Mucosa of stomach (tissue), 1 donor: ENCODE data around the gene JHY.

Source experiments
- H3K27me3 ChIP-seq: one replicate; pipeline ENCODE4 v1.7.0; 2013; ENCODE audit warnings: mild to moderate bottlenecking, low read length; ENCODE audit not compliant: control insufficient read depth, insufficient read depth
- H3K36me3 ChIP-seq: one replicate; pipeline ENCODE4 v1.7.0; 2013; ENCODE audit warnings: low read length; ENCODE audit not compliant: control insufficient read depth, insufficient read depth
- H3K4me1 ChIP-seq: one replicate; pipeline ENCODE4 v1.7.0; 2013; ENCODE audit warnings: mild to moderate bottlenecking, low read length; ENCODE audit not compliant: control insufficient read depth, insufficient read depth
- H3K4me3 ChIP-seq: one replicate; pipeline ENCODE4 v1.7.0; 2013; ENCODE audit warnings: low read length
- H3K9ac ChIP-seq: one replicate; pipeline ENCODE4 v1.7.0; 2013; ENCODE audit warnings: mild to moderate bottlenecking, low read length, moderate library complexity
- H3K9me3 ChIP-seq: one replicate; pipeline ENCODE4 v1.7.0; 2013; ENCODE audit warnings: mild to moderate bottlenecking, low read length, moderate library complexity; ENCODE audit not compliant: control insufficient read depth
- donor health status: Pancreatic carcinoma.

Gene JHY

DNA sequence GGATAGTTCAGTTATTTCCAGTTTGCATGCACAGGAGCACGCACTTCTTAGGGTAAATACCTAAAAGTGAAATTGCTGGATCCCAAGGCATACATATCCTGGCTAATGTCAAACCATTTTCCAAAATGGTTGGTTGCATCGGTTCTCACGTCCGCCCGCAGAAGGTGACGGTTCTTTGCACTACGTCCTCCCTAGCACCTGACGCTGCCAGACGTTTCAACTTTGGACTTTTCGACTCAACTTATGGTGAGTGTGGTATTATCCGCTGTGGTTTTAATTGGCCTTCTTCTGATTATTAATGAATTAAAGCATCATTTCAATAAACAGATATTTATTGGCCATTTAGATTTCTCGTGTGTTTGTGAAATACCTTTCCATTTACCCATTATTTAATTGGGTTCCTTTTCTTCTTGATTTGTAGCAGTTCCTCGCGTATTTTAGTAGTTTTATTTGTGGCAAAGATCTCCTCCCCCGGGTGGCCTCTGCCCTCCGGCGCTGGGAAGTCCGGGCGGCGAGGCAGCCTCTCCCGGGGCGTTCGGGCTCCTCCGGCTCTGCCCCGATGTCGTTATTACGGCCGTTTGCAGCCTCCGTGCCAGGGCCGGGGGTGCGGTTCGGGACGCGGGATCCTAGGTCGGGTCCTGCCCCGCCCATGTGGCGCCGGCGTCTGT lies at the start of gene JHY:
JHY (plus strand) TSS at position 571 of the 668 bp plus-strand sequence. CDS start 3,091 bp downstream, outside the sequence.
- Histone ChIP-seq H3K4me1 (peaks cover 8% of the 10 kb centered on the region), H3K9me3 (no peaks in the 10 kb centered on the region), H3K36me3 (no peaks in the 10 kb centered on the region), H3K4me3 (no peak within 1 kb of the TSS), H3K9ac (peak within 1 kb of the TSS; percentile 72), H3K27me3 (peaks cover 17% of the 10 kb centered on the region)

- Histone ChIP-seq H3K9me3 (no peaks in the 10 kb centered on the region), H3K4me1 (no peaks in the 10 kb centered on the region), H3K9ac (no peak overlapping the region), H3K4me3 (no peak overlapping the region), H3K27me3 (no peaks in the 10 kb centered on the region), H3K36me3 (no peaks in the 10 kb centered on the region)
These were observed 48.6 kb upstream of the JHY start for GRCh38 chr11:122833846-122834464.

DNA sequence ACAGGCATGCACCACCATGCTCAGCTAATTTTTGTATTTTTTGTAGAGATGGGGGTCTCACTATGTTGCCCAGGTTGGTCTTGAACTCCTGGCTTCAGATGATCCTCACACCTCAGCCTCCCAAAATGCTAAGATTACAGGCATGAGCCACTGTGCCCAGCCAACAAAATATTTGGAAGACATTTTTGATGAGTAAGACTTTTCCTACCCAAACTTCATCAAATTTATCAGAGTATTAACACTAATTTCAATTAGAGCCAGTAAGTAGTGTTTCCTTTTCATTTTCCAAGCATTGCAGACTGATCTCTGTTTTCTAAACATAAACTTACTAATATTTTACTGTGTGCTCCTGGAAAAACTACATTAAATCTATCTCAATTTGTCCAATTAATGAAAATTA lies 45.6 kb upstream of the JHY start:
- H3K9me3 ChIP-seq: no peaks in the 10 kb centered on the region
- H3K4me1 ChIP-seq: no peaks in the 10 kb centered on the region
- H3K4me3 ChIP-seq: no peak overlapping the region
- H3K36me3 ChIP-seq: no peaks in the 10 kb centered on the region
- no peaks in the 10 kb centered on the region for H3K27me3 ChIP-seq
- H3K9ac ChIP-seq: no peak overlapping the region

GRCh38 chr11:122837528-122838346 lies 44.8 kb upstream of the JHY start:
- no peaks in the 10 kb centered on the region for H3K27me3 ChIP-seq
- no peaks in the 10 kb centered on the region for H3K36me3 ChIP-seq
- H3K9me3 ChIP-seq: no peaks in the 10 kb centered on the region
- no peak overlapping the region for H3K9ac ChIP-seq
- no peaks in the 10 kb centered on the region for H3K4me1 ChIP-seq
- no peak overlapping the region for H3K4me3 ChIP-seq

DNA sequence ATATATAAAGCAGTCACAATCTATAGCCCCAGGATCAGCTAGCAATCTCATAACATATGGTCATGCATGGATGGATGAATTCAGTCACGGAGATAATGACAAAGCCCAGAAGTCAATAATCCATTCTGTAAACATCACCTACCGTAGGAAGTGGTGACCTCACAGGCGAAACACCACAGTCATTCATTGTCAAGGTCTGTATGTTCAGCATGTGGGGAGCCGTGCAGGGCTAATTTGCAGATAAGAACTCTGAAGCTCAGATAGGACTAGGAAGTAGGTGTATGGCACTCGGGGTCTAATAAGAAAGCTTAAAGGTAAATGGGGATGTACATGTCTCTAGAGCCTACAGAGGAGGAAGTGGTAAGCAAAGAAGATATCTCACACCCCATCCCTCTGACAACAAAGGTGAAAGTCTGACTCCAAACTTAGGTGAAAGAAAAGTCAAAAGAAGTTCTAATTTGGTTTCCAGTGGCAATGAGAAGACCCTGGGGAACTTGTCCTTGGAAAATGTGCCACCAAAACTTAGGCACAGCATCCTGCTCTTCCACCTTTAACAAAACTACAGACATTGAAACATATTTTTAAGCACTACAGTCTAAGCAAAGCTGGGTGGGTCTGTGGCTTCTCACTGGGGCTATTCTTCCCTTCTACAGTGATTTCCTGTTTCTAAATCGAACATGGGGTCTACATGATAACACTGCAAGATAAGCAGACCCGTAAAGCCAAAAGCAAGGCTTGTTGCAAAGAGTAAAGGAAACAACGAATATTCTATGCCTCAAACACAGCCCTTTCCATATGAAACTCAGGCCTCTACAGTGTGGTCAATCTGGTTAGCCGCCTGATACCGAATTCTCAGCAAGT lies 39.0 kb upstream of the JHY start:
- no peaks in the 10 kb centered on the region for H3K27me3 ChIP-seq
- no peaks in the 10 kb centered on the region for H3K36me3 ChIP-seq
- no peak overlapping the region for H3K9ac ChIP-seq
- no peak overlapping the region for H3K4me3 ChIP-seq
- H3K9me3 ChIP-seq: no peaks in the 10 kb centered on the region
- no peaks in the 10 kb centered on the region for H3K4me1 ChIP-seq

GRCh38 chr11:122847466-122847865 lies 35.1 kb upstream of the JHY start:
- Histone ChIP-seq H3K36me3 (no peaks in the 10 kb centered on the region), H3K4me1 (no peaks in the 10 kb centered on the region), H3K4me3 (no peak overlapping the region), H3K9me3 (no peaks in the 10 kb centered on the region), H3K9ac (no peak overlapping the region), H3K27me3 (no peaks in the 10 kb centered on the region)

DNA sequence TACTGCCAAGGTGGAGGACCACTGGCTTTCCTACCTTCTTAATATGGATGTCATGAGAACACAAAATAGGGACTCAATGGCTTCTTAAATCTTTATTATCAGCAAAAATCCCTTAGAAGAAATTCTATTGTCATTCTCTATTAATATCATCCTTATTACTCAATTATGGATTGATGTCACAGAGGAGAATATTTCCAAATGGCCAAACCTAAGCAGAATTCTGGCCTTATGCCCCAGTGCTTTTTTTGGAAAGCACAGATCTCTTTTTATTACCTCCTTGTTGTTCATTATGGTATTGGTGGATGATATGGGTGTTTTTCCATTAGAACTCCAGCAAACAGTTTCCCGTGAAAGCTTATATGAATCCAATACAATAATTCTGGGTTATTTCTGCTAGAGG lies 34.4 kb upstream of the JHY start:
- H3K9me3 ChIP-seq: no peaks in the 10 kb centered on the region
- H3K4me1 ChIP-seq: no peaks in the 10 kb centered on the region
- H3K36me3 ChIP-seq: no peaks in the 10 kb centered on the region
- no peak overlapping the region for H3K4me3 ChIP-seq
- no peak overlapping the region for H3K9ac ChIP-seq
- no peaks in the 10 kb centered on the region for H3K27me3 ChIP-seq

- Histone ChIP-seq H3K4me3 (no peak overlapping the region), H3K9ac (no peak overlapping the region), H3K9me3 (no peaks in the 10 kb centered on the region), H3K36me3 (no peaks in the 10 kb centered on the region), H3K27me3 (no peaks in the 10 kb centered on the region), H3K4me1 (no peaks in the 10 kb centered on the region)
These were observed 32.4 kb upstream of the JHY start for GRCh38 chr11:122850076-122850631.

DNA sequence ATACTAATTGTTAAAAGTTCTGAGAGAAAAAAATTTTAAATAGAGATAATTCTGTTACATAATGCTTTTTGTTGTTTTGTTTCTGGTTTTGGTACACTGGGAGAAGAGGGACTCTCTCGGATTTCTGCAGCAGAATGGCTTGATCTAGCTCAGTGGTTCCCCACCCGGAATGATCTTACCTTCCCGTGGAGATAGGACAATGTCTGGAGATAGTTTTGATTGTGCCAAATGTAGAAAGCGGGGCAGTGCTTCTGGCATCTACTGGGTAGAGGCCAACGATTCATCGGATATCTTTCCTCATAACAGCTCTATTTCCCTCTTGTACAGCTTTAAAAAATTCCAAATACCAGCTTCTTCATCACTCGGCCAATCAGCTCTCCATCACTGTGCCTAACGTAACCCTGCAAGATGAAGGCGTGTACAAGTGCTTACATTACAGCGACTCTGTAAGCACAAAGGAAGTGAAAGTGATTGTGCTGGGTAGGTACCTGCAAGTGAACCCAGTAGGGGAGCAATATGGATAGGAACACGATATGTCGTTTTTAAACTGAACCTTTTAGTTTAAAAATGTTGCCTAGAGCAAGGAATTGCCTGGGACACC lies 31.1 kb upstream of the JHY start:
- H3K4me1 ChIP-seq: no peaks in the 10 kb centered on the region
- no peaks in the 10 kb centered on the region for H3K36me3 ChIP-seq
- no peak overlapping the region for H3K4me3 ChIP-seq
- no peaks in the 10 kb centered on the region for H3K9me3 ChIP-seq
- no peaks in the 10 kb centered on the region for H3K27me3 ChIP-seq
- no peak overlapping the region for H3K9ac ChIP-seq

DNA sequence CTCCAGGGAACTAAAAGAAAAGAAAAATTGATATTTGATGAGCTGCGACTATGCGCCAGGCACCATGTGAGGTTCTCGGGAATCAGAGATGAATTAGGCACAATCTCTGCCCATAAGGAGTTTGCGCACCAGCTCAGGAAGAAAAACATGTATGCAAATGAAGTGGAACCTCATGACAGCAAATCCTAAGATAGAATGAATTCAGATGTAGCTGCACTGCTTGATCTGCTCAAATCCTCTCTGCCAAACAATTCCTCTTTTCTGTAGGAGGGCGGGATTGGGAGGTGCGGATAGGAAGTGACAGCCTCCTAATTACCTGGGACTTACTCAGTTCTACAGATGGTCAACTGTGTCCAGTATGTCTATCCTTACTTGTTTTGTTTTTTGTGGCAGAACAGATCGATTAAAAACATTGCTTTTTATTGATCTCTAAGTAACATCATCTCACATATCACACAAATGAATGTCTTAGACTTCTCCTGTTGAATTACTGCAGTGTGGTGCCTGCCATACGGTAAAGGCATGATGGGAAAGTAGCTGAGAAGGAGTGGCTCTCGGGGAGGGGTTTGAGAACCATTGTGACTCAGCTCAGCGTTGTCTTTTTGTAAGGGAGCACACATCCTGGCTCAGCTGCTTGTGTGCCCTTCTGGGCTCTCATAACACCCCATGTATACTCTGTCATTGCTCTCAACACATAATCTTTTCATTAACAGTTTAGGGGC lies 30.3 kb upstream of the JHY start:
- no peaks in the 10 kb centered on the region for H3K27me3 ChIP-seq
- H3K9me3 ChIP-seq: no peaks in the 10 kb centered on the region
- H3K4me3 ChIP-seq: no peak overlapping the region
- H3K9ac ChIP-seq: no peak overlapping the region
- H3K36me3 ChIP-seq: no peaks in the 10 kb centered on the region
- H3K4me1 ChIP-seq: no peaks in the 10 kb centered on the region

DNA sequence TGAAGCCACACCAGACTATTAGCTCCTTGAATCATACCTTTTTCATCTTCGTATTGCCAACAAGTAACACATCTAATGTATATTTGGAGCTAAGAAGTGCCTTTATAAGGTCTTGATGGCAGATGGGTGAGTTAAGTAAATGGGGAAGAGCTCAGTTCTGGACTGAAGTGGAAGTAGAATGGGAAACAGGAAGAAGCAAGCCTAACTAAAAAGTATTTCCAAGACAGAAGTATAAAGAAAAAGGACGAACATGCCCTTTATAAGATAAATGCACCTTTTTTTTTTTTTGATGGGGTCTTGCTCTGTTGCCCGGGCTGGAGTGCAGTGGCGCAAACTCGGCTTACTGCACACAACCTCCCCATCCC lies 29.8 kb upstream of the JHY start:
- no peak overlapping the region for H3K4me3 ChIP-seq
- no peaks in the 10 kb centered on the region for H3K4me1 ChIP-seq
- H3K27me3 ChIP-seq: no peaks in the 10 kb centered on the region
- no peak overlapping the region for H3K9ac ChIP-seq
- H3K9me3 ChIP-seq: no peaks in the 10 kb centered on the region
- no peaks in the 10 kb centered on the region for H3K36me3 ChIP-seq
